CD4-positive, CD25-positive, alpha-beta regulatory T cell (primary cell): ENCODE data around the gene TMEM185B. TPM values are rescaled to one million over a fixed set of nuclear protein-coding genes. Genes with fewer than 3 reads are reported as not detected.

Experiments
- ATAC-seq, 2 donors: fragments of 150-1000 bp; cut with Tn5 transposase; one replicate each; pipeline ENCODE4 v1.10.0; 2021; ENCODE audit warnings: low read depth in 2 of 2, moderate number of reproducible peaks in 2 of 2, moderate library complexity in 1 of 2
- DNase-seq, 3 donors: peaks; one replicate each; pipeline versions ENCODE4 v3.0.0 to v3.0.0-alpha.2; 2012 to 2022; ENCODE audit warnings: mixed read lengths in 1 of 3
- H3K27ac ChIP-seq: one replicate; pipeline ENCODE4 v1.7.0; 2013; ENCODE audit warnings: mild to moderate bottlenecking, low read length; ENCODE audit not compliant: insufficient read depth, poor library complexity, severe bottlenecking
- H3K27me3 ChIP-seq: one replicate; pipeline ENCODE4 v1.7.0; 2013; ENCODE audit warnings: low read length; ENCODE audit not compliant: control insufficient read depth, insufficient read depth
- H3K36me3 ChIP-seq: one replicate; pipeline ENCODE4 v1.7.0; 2013; ENCODE audit warnings: mild to moderate bottlenecking, low read length, moderate library complexity; ENCODE audit not compliant: control insufficient read depth, insufficient read depth
- H3K4me1 ChIP-seq: 2 replicates; pipeline ENCODE4 v1.7.0; 2013; ENCODE audit warnings: mild to moderate bottlenecking, low read length; ENCODE audit not compliant: insufficient read depth, control insufficient read depth, poor library complexity, severe bottlenecking
- H3K4me3 ChIP-seq: one replicate; pipeline ENCODE4 v1.7.0; 2013; ENCODE audit warnings: low read depth, mild to moderate bottlenecking, low read length, moderate library complexity
- H3K9me3 ChIP-seq, 2 experiments: 1 replicate in 1 of 2; 2 replicates in 1 of 2; pipeline ENCODE4 v1.7.0; 2013; ENCODE audit warnings: low read length in 2 of 2, mild to moderate bottlenecking in 1 of 2, moderate library complexity in 1 of 2; ENCODE audit not compliant: control insufficient read depth in 2 of 2
- H3K27ac Mint-ChIP-seq, 3 donors: one replicate each; pipeline ENCODE4 v1.8.0; 2020 to 2022; ENCODE audit warnings: mild to moderate bottlenecking in 3 of 3, mixed read lengths in 3 of 3, moderate library complexity in 2 of 3
- H3K27me3 Mint-ChIP-seq: one replicate; pipeline ENCODE4 v1.8.0; 2022; ENCODE audit warnings: mild to moderate bottlenecking, mixed read lengths
- H3K36me3 Mint-ChIP-seq: one replicate; pipeline ENCODE4 v1.8.0; 2020; ENCODE audit warnings: mixed read lengths
- H3K4me1 Mint-ChIP-seq, 4 donors: one replicate each; pipeline ENCODE4 v1.8.0; 2020 to 2022; ENCODE audit warnings: mixed read lengths in 4 of 4, mild to moderate bottlenecking in 1 of 4
- H3K4me3 Mint-ChIP-seq, 4 donors: one replicate each; pipeline ENCODE4 v1.8.0; 2020 to 2022; ENCODE audit warnings: mild to moderate bottlenecking in 4 of 4, mixed read lengths in 4 of 4, moderate library complexity in 3 of 4
- H3K9me3 Mint-ChIP-seq, 7 donors: one replicate each; pipeline ENCODE4 v1.8.0; 2020 to 2022; ENCODE audit warnings: mixed read lengths in 7 of 7, mild to moderate bottlenecking in 3 of 7, moderate library complexity in 2 of 7
- polyA plus RNA-seq, 4 donors: library from polyadenylated mRNA; unstranded; fragments of 300-500 nt; fragmentation: Illumina TruSeq; gene quantifications; one replicate each; pipeline ENCODE4 v1.2.3, GENCODE V29; 2021
- total RNA-seq: library from RNA; stranded (reverse); gene quantifications from one replicate; pipeline ENCODE4 v1.2.3, GENCODE V29; 2022

The TMEM185B gene
- total and polyA plus RNA-seq, 5 donors from 2014 or later, result 15.6 to 23.3 (median 17.7) TPM

GRCh38 chr2:120241684-120242083 lies 18.5 kb upstream of the TMEM185B start:
- ATAC-seq (no peak), DNase-seq (no peak)
- Histone ChIP-seq H3K27ac (no peak overlapping the region), H3K36me3 (no peaks in the 10 kb centered on the region), H3K4me1 (no peaks in the 10 kb centered on the region), H3K4me3 (no peak overlapping the region), H3K9me3 (no peaks in the 10 kb centered on the region), H3K27me3 (no peaks in the 10 kb centered on the region)
- no peaks in the 10 kb centered on the region for H3K27me3 Mint-ChIP-seq
- no peaks in the 10 kb centered on the region for H3K36me3 Mint-ChIP-seq
- no peak overlapping the region for H3K4me3 Mint-ChIP-seq
- H3K27ac Mint-ChIP-seq, result peak overlapping the region in 1 of 3 donors; percentile 16
- peaks cover 0 to 5% (median 0%) of the 10 kb centered on the region in 7 donors for H3K9me3 Mint-ChIP-seq
- H3K4me1 Mint-ChIP-seq, result peaks cover 0 to 4% (median 0%) of the 10 kb centered on the region in 4 donors

- Histone ChIP-seq H3K9me3 (no peaks in the 10 kb centered on the region), H3K4me1 (no peaks in the 10 kb centered on the region), H3K4me3 (no peak overlapping the region), H3K36me3 (no peaks in the 10 kb centered on the region), H3K27me3 (no peaks in the 10 kb centered on the region), H3K27ac (no peak overlapping the region)
- H3K4me1 Mint-ChIP-seq, result peaks cover 0 to 4% (median 0%) of the 10 kb centered on the region in 4 donors
- no peak overlapping the region for H3K27ac Mint-ChIP-seq
- ATAC-seq (no peak), DNase-seq (no peak)
- no peaks in the 10 kb centered on the region for H3K27me3 Mint-ChIP-seq
- H3K36me3 Mint-ChIP-seq, result no peaks in the 10 kb centered on the region
- H3K4me3 Mint-ChIP-seq, result no peak overlapping the region
- peaks cover 0 to 5% (median 0%) of the 10 kb centered on the region in 7 donors for H3K9me3 Mint-ChIP-seq
Observed at GRCh38 chr2:120240901-120241429, 17.8 kb upstream of the TMEM185B start.

- H3K4me3 Mint-ChIP-seq, result no peak overlapping the region
- H3K36me3 ChIP-seq, result no peaks in the 10 kb centered on the region
- ATAC-seq (no peak), DNase-seq (no peak)
- H3K4me3 ChIP-seq, result no peak overlapping the region
- H3K27ac Mint-ChIP-seq, result no peak overlapping the region
- H3K4me1 Mint-ChIP-seq, result peaks cover 0 to 4% (median under 1%) of the 10 kb centered on the region in 4 donors
- no peaks in the 10 kb centered on the region for H3K36me3 Mint-ChIP-seq
- H3K27me3 Mint-ChIP-seq, result peaks cover 6% of the 10 kb centered on the region
- peaks cover 0 to 5% (median 0%) of the 10 kb centered on the region in 7 donors for H3K9me3 Mint-ChIP-seq
- no peaks in the 10 kb centered on the region for H3K27me3 ChIP-seq
- no peaks in the 10 kb centered on the region for H3K4me1 ChIP-seq
- H3K27ac ChIP-seq, result no peak overlapping the region
- no peaks in the 10 kb centered on the region for H3K9me3 ChIP-seq
Observed at GRCh38 chr2:120239488-120240287, 16.5 kb upstream of the TMEM185B start.

DNA sequence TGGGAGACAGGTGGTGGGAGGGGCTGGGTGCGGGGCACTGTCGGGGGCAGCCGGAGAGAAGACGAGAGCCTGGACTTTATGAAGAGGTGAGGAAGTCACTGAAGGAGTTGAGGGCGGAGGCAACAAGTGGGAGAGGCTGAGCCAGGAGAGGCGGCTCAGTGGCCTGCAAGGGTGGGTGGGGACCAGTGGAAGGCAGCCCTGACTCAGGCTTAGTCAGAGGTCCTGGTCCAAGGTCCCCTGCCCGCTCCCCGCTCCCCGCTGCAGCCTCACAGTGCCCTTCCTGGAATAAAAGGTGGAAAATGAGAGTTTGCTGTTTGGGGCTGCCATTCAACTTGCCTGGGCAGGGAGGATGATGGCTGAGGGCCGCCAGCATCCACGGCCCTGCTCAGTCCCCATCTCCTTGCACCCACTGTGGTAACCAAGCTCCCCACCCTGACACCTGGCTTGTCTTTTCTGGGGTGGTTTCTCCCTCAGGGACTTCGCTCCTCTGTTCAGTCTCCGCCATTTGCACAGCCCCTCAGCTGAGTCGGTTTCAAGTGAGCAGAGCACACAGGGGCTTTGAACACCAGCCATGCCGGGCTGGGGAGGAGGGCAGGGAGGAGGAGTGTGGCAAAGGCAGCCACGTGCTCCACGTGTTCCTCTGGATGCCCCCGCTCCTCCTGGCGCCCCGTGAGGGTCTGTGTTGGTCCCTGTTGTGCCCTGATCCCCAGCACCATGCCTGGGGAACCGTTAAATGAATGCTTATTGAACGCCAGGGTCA lies 15.7 kb upstream of the TMEM185B start:
- Mint-ChIP-seq H3K36me3 (no peaks in the 10 kb centered on the region), H3K4me3 (no peak overlapping the region), H3K27ac (no peak overlapping the region)

GRCh38 chr2:120237491-120237902 lies 14.3 kb upstream of the TMEM185B start:
- no peaks in the 10 kb centered on the region for H3K36me3 ChIP-seq
- no peaks in the 10 kb centered on the region for H3K27me3 ChIP-seq
- Mint-ChIP-seq H3K27ac (no peak overlapping the region), H3K9me3 (no peaks in the 10 kb centered on the region), H3K4me1 (peaks cover 5 to 13% (median 10%) of the 10 kb centered on the region in 4 donors), H3K36me3 (no peaks in the 10 kb centered on the region), H3K27me3 (peaks cover 8% of the 10 kb centered on the region), H3K4me3 (no peak overlapping the region)
- H3K4me3 ChIP-seq, result no peak overlapping the region
- no peak overlapping the region for H3K27ac ChIP-seq
- peaks cover 8% of the 10 kb centered on the region for H3K4me1 ChIP-seq
- no peaks in the 10 kb centered on the region for H3K9me3 ChIP-seq
- DNase-seq (no peak), ATAC-seq (no peak)

More for the DNA sequence above, 15.7 kb upstream of the TMEM185B start:
- H3K9me3 Mint-ChIP-seq, result peaks cover 0 to 3% (median 0%) of the 10 kb centered on the region in 7 donors
- Histone ChIP-seq H3K4me1 (no peaks in the 10 kb centered on the region), H3K9me3 (no peaks in the 10 kb centered on the region), H3K4me3 (no peak overlapping the region), H3K36me3 (no peaks in the 10 kb centered on the region), H3K27me3 (no peaks in the 10 kb centered on the region), H3K27ac (no peak overlapping the region)
- H3K27me3 Mint-ChIP-seq, result peaks cover 8% of the 10 kb centered on the region
- peaks cover 0 to 4% (median 2%) of the 10 kb centered on the region in 4 donors for H3K4me1 Mint-ChIP-seq
- no peak for DNase-seq
- ATAC-seq, result no peak

DNA sequence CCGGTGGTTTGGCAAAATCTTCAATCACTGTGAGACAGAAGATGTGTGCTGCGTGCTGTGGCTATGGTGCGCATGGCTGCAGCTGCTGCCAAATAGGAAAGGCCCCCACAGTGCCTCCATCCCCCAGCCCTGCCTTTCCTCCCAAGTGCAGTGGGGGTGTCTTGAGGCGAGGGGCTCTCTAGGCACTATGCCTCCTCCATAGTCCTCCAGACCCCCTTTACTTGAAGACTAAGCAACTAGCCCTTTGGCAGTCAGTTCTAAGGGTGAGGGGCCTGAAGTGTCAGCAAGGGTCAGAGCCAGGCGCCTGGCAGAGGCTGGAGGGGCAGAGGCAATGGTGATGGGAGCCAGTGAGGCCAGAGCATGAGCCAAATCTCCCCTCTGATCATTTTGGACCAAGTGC lies 13.6 kb upstream of the TMEM185B start:
- ATAC-seq, result no peak
- no peaks in the 10 kb centered on the region for H3K9me3 ChIP-seq
- H3K36me3 ChIP-seq, result no peaks in the 10 kb centered on the region
- H3K27ac ChIP-seq, result no peak overlapping the region
- H3K36me3 Mint-ChIP-seq, result no peaks in the 10 kb centered on the region
- peaks cover 12% of the 10 kb centered on the region for H3K4me1 ChIP-seq
- peaks cover 5 to 20% (median 16%) of the 10 kb centered on the region in 4 donors for H3K4me1 Mint-ChIP-seq
- no peaks in the 10 kb centered on the region for H3K9me3 Mint-ChIP-seq
- DNase-seq, result no peak
- no peak overlapping the region for H3K4me3 Mint-ChIP-seq
- peaks cover 8% of the 10 kb centered on the region for H3K27me3 Mint-ChIP-seq
- no peak overlapping the region for H3K4me3 ChIP-seq
- H3K27ac Mint-ChIP-seq, result no peak overlapping the region
- H3K27me3 ChIP-seq, result no peaks in the 10 kb centered on the region

GRCh38 chr2:120236316-120236715 lies 13.1 kb upstream of the TMEM185B start:
- no peaks in the 10 kb centered on the region for H3K9me3 ChIP-seq
- no peak for ATAC-seq
- H3K27ac ChIP-seq, result no peak overlapping the region
- DNase-seq, result no peak
- H3K36me3 Mint-ChIP-seq, result no peaks in the 10 kb centered on the region
- no peak overlapping the region for H3K27ac Mint-ChIP-seq
- H3K36me3 ChIP-seq, result no peaks in the 10 kb centered on the region
- H3K9me3 Mint-ChIP-seq, result no peaks in the 10 kb centered on the region
- H3K4me3 Mint-ChIP-seq, result no peak overlapping the region
- H3K4me1 ChIP-seq, result peaks cover 17% of the 10 kb centered on the region
- no peak overlapping the region for H3K4me3 ChIP-seq
- H3K27me3 Mint-ChIP-seq, result peaks cover 8% of the 10 kb centered on the region
- H3K27me3 ChIP-seq, result no peaks in the 10 kb centered on the region
- H3K4me1 Mint-ChIP-seq, result peaks cover 5 to 24% (median 18%) of the 10 kb centered on the region in 4 donors
